ENCODE measurements around the gene PRDM12.
"Not testable (repeated sequence)": the region's sequence is repeated elsewhere in the genome, so short reads cannot be mapped to it uniquely, and the experiment has no call there.

The PRDM12 gene

GRCh38 chr9:130665431-130666392 lies 1.3 kb downstream of the PRDM12 start:
- no peak for DNase-seq (ENCODE audit: low spot score)

- no peak for DNase-seq (ENCODE audit: low spot score)
Measured at GRCh38 chr9:130666393-130667119, 2.2 kb downstream of the PRDM12 start.

DNA sequence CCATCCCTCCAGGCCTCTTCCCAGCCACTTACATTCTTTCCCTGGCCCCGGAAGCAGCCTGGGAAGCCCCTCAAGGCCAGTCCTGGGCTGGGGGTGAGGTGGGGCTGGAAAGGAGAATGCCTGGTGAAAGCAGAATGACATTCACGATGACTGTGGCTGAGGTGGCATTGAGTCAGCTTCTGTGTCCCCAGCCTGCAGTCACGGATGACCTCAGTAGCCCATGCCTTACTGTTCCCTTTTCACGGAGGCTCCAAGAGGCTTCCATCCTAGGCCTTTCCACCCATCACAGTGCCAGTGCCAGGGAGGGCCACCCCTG lies 2.7 kb downstream of the PRDM12 start:
- DNase-seq (ENCODE audit: low spot score), result no peak

- DNase-seq (ENCODE audit: low spot score), result no peak
Measured at GRCh38 chr9:130668196-130668595, 3.8 kb downstream of the PRDM12 start.

DNA sequence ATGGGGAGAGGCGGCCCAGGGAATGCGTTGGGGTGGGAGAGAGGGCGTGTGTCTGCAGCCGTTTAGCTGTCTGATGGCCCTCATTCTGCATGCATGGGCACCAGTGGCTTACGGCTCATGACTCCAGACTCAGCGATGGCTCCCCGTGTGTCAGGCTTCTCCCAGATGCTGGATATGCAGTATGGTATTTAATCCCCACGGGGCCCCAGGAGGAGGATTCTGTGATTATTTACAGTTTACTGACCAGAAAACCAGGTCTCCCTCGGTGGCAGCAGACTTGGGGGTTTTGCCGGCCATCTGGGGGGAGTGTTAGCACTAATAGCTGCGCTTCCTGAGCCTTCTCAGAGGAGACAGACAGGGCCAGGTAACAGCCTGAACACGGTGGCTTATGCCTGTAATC lies 4.3 kb downstream of the PRDM12 start:
- no peak for DNase-seq (ENCODE audit: low spot score)

- no peak for DNase-seq (ENCODE audit: low spot score)
Measured at GRCh38 chr9:130669965-130670364, 5.6 kb downstream of the PRDM12 start.

DNA sequence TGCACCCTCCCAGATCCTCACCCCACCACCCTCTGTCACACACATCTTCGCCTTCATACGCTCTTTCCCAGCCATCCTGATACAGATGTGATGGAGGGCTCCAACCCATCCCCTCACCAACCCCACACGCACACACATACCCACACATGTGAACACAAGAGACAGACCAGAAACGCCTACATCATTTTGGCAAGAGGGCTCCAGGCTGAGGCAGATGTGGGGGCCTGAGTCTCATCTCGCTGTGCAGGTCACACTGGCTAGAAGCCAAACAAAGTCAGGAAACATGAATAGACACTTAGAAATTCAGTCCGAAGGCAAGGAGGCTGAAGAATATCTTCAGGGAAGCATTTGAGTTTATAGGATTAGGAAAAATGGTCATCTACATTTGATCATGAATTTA lies 6.2 kb downstream of the PRDM12 start:
- no peak for DNase-seq (ENCODE audit: low spot score)

DNA sequence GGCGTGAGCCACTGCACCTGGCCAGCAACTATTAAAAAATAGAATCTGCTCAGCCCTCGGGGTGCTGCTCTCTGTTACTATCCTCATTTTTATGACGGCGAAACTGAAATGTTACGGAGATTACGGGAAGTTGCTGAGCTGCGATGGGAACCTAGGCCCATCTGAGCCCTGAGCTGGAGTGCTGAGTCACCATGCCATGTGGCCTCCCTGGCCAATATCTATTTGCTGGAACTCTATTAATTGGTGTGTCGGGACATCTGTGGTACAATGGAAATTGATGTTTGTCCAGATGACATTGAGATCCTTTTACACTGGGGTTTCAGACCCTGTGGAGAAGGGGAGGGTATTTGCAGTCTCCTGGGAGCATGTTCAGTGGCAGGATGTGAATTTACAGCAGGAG lies 8.1 kb downstream of the PRDM12 start:
- DNase-seq (ENCODE audit: low spot score), result no peak

- DNase-seq (ENCODE audit: low spot score), result no peak
Measured at GRCh38 chr9:130672933-130673615, 8.7 kb downstream of the PRDM12 start.

- no peak for DNase-seq (ENCODE audit: low spot score)
Measured at GRCh38 chr9:130675396-130675795, 11.0 kb downstream of the PRDM12 start.

DNA sequence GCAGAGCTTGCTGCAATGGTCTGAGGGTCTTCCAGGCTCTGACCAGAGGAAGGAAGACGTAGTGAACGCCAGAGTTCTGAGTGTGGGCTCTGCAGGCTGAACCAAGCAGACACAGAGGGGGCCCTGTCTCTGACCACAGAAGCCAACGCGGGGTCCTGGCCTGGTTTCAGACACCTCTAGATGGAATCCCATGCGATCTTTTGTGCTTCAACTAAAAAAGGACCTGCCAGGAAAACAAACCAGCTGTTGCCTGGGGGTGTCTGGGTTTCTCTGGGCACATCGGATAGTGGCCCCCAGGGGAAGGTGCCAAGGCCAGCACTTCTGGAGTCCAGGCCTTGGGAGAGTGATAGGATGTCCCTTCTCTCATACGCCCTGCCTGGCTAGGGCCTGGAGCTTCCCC lies 12.9 kb downstream of the PRDM12 start:
- DNase-seq (ENCODE audit: low spot score), result no peak

DNA sequence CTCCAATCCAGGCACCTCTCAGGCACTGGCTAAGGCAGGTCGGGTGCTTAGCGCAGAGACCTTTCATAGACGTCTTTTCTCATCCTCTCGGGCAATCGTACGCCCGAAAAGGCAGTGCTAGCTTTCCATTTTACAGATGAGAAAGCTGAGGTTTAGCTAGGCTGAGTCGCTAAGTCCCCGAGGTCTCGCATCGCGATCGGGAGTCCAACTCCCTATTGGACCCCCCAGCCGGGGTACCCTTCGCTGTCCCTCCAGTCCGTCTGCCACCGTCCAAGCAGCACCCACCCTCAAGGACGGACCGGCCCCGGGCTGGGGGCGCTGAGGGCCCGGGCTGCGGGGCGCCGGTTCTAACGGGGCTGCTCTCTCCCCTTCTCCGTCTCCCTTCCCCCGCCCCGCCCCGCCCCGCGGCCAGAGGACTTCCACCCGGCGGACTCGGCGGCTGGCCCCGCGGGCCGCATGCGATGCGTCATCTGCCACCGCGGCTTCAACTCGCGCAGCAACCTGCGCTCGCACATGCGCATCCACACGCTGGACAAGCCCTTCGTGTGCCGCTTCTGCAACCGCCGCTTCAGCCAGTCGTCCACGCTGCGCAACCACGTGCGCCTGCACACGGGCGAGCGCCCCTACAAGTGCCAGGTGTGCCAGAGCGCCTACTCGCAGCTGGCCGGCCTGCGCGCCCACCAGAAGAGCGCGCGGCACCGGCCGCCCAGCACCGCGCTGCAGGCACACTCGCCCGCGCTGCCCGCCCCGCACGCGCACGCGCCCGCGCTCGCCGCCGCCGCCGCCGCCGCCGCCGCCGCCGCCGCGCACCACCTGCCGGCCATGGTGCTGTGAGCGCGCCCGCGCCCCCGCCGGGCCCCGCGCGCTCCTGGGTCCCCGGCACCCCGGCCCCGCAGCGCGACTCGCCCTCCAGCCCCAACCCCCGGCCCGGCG lies 16.7 kb downstream of the PRDM12 start:
- peak; percentile 97 for DNase-seq (ENCODE audit: low spot score)

DNA sequence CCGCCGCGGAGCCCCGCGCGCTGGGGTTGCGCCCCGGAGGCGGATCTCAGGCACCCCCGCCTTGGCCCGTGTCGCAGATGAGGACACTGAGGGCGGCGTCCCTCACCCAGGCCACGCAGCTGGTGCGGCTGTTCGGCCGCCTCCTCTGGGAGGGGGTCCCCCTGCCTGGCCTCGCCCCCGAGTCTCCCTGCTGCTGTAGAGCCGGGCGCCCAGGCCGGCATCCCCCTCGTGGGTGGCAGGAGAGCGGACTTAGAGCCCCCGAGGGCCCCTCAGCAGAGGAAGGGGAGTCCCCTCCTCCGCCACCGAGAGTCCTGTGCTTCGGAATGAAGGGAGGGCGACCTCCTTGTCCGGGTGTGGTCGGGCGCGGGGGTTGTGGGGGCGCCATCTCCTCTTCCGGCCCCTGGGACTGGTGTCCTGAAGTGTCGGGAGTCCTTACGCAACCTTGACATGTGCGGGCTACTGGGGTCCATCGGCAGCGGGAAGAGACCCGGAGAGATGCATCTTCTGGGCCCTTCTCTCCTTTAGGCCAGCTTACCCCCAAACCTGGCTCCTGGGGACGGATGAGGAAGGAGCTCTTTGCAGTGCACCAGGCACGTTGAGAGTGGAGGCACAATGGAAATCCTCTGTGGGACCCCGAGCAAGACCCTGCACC lies 17.5 kb downstream of the PRDM12 start:
- DNase-seq (ENCODE audit: low spot score), result no peak

DNA sequence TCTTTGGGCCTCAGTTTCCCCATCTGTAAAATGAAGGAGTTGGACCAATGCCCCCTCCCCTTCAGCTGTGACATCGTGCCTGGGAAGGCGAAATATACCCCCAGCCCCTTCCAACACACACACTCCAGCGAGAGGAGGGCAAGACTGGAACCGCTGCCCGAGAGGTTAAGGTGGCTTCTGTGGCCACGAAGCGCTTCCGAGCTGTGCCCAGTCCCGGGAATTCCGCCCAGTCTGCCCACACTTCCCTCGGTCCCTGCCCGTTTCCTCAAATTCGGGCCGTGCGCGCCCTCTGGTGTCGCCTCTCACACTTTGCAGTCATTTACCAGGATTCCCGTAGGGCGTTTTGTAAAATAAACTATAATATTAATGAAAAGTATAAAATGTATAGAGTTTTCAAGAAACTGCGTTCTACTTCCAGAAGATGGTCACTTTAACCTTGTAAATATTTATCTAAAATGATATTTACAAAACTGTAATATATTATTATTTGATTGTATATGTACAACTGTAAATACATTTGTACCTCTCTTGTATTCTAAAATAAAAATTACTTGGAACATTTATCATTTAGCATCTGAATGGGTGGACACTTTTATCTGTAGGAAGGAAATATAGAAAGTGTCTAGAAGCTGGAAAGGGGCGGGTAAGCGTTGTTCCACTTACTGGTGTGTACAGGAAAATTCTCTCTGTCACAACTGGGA lies 18.2 kb downstream of the PRDM12 start:
- peak; percentile 88 for DNase-seq (ENCODE audit: low spot score)

GRCh38 chr9:130685104-130685503 lies 20.7 kb downstream of the PRDM12 start:
- no peak for DNase-seq (ENCODE audit: low spot score)

- not testable (repeated sequence) for DNase-seq (ENCODE audit: low spot score)
Measured at GRCh38 chr9:130685945-130686344, 21.6 kb downstream of the PRDM12 start.

- no peak for DNase-seq (ENCODE audit: low spot score)
Measured at GRCh38 chr9:130687615-130688014, 23.2 kb downstream of the PRDM12 start.

DNA sequence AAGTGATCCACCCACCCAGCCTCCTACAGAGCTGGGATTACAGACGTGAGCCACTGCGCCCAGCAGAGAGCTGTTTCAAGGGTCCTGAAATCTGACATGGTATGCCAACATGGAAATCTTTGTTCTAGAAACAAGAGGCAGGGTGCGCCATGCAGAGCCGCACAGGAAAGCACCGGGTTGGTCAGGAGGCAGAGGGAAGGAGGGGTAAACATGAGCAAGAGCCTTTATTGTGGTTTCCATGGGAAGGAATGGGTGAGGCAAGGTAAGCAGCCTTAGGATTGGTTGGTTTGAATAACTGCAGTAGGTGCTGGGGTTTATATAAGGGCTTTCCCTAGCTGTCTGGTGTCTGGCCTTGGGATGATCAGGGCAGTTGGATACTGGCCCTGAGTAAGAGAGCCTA lies 23.7 kb downstream of the PRDM12 start:
- no peak for DNase-seq (ENCODE audit: low spot score)

DNA sequence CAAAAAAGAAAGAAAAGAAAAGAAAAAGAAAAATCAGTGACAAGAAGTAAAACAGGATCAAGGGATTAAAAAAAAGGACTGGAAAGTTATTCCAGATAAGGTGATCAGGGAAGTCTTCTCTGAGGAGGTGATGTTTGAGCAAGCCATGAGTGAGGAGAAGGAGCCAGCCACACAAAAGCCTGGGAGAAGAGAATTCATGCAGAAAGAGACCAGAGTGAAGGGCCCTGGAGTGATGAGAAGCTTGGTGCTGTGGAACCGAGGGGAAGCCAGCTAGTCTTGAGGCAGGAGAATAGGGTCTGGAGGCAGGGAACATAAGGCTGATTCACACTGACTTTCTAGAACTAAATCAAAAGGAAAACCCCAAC lies 25.2 kb downstream of the PRDM12 start:
- no peak for DNase-seq (ENCODE audit: low spot score)

- peak; percentile 95 for DNase-seq (ENCODE audit: low spot score)
Measured at GRCh38 chr9:130689937-130690700, 25.7 kb downstream of the PRDM12 start.

Data from AG08396 (cell line).